ENCODE results near the gene AOC3. TPM values are rescaled to one million over a fixed set of nuclear protein-coding genes. Genes with fewer than 3 reads are reported as not detected.

AOC3 gene
- total and polyA plus RNA-seq, 2 of the 13 experiments (the other 11 are each of a cell fraction or from before 2014, with no cell fraction given) = 8.7 to 51.7 TPM

DNA sequence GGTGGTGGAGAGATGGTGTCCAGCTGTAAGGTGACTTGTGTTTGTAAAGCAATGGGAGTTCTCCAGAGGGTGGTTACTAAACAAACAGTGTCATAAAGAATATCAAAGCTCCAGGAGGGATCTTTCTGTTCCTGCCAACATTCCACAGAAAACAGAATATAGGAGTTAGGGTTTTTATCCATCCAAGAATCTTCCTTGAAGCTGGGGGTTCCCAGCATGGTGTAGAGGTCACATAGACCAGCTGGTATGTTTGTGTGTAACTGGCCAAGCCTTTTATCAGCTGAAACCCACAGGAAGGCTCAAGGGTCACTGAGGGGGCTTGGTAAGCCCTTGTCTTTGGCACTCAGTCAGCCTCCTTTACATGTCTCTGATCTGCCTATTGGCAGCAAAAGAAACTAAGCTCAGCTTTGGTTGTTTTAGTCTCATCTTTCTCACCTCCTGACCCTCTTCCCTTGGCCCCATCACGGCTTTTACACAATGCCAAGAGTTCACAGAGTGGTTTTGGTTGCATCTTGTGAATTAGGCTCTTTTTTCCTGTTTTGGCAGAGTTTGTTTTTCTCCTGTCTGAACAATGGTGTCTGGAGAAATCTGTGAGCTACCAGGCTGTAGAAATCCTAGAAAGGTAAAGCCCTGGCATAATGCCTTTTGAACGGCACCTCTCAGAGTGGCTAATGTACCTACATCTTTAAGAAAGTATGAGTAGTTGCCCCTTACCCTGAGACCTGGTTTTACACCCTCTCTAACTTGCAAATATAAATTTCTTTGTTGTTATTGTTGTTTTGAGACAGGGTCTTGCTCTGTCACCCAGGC, 47.7 kb upstream of the AOC3 start (continued):
- TF ChIP-seq REST (IDR thresholded peaks at IDR 0.05; ENCODE audit: borderline replicate concordance in 1 of 2, low read depth in 1 of 2, low read length in 2 of 2) (0 out of 4 replicates have a peak, but pooled peaks of 1 of the 2 experiments have one; percentile 20), IRF9 (CRISPR knock-in tag; IDR thresholded peaks at IDR 0.05; ENCODE audit: borderline replicate concordance) (no peak), HCFC1 (IDR thresholded peaks at IDR 0.05; ENCODE audit: low read depth, low read length) (no peak), ZNF20 (CRISPR knock-in tag; IDR thresholded peaks at IDR 0.05) (no peak), ZNF142 (CRISPR knock-in tag; IDR thresholded peaks at IDR 0.05) (no peak), DPF2 (CRISPR knock-in tag; IDR thresholded peaks at IDR 0.05; ENCODE audit: borderline replicate concordance, low read depth) (no peak), ATM (IDR thresholded peaks at IDR 0.05; ENCODE audit: borderline replicate concordance) (no peak), ZBTB14 (CRISPR knock-in tag; IDR thresholded peaks at IDR 0.05) (no peak), PCBP2 (optimal IDR thresholded peaks at IDR 0.05; ENCODE audit: low read depth, low read length, poor library complexity, severe bottlenecking) (no peak), ZBTB42 (CRISPR knock-in tag; IDR thresholded peaks at IDR 0.05) (no peak), ZNF782 (CRISPR knock-in tag; IDR thresholded peaks at IDR 0.05; ENCODE audit: borderline replicate concordance) (no peak), EHMT2 (IDR thresholded peaks at IDR 0.05; ENCODE audit: borderline replicate concordance, low read depth, low read length) (no peak)
- TF ChIP-seq, protein P1, sequence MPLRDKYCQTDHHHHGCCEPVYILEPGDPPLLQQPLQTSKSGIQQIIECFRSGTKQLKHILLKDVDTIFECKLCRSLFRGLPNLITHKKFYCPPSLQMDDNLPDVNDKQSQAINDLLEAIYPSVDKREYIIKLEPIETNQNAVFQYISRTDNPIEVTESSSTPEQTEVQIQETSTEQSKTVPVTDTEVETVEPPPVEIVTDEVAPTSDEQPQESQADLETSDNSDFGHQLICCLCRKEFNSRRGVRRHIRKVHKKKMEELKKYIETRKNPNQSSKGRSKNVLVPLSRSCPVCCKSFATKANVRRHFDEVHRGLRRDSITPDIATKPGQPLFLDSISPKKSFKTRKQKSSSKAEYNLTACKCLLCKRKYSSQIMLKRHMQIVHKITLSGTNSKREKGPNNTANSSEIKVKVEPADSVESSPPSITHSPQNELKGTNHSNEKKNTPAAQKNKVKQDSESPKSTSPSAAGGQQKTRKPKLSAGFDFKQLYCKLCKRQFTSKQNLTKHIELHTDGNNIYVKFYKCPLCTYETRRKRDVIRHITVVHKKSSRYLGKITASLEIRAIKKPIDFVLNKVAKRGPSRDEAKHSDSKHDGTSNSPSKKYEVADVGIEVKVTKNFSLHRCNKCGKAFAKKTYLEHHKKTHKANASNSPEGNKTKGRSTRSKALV (CRISPR knock-in tag; IDR thresholded peaks at IDR 0.05) = 0 out of 2 replicates have a peak, but pooled peaks have one; percentile 25

Data from HepG2 (cell line).